Measurements from ENCODE around the gene WDTC1.
"Not testable (repeated sequence)": the region's sequence is repeated elsewhere in the genome, so short reads cannot be mapped to it uniquely, and the experiment has no call there.

Gene WDTC1

DNA sequence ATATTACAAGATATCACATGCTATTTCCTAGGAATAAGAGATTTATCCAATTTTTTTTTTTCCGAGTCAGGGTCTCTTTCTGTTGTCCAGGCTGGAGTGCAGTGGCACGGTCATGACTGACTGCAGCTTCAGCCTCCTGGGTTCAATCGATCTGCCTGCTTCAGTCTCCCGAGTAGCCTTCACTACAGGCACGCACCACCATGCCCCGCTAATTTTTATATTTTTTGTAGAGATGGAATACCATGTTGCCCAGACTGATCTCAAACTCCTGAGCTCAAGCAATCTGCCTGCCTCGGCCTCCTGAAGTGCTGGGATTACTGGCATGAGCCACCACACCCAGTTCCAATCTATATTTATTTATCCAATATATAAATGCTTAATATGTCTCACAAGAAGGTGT lies 18.0 kb upstream of the WDTC1 start:
- in situ Hi-C loops (cut with HindIII; ENCODE audit: low sequenced_read_pairs) = no loop called here
- TF ChIP-seq, protein P1, sequence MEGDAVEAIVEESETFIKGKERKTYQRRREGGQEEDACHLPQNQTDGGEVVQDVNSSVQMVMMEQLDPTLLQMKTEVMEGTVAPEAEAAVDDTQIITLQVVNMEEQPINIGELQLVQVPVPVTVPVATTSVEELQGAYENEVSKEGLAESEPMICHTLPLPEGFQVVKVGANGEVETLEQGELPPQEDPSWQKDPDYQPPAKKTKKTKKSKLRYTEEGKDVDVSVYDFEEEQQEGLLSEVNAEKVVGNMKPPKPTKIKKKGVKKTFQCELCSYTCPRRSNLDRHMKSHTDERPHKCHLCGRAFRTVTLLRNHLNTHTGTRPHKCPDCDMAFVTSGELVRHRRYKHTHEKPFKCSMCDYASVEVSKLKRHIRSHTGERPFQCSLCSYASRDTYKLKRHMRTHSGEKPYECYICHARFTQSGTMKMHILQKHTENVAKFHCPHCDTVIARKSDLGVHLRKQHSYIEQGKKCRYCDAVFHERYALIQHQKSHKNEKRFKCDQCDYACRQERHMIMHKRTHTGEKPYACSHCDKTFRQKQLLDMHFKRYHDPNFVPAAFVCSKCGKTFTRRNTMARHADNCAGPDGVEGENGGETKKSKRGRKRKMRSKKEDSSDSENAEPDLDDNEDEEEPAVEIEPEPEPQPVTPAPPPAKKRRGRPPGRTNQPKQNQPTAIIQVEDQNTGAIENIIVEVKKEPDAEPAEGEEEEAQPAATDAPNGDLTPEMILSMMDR (IDR thresholded peaks at IDR 0.05; ENCODE audit: low read depth, low read length) = no peak
- no peak overlapping the region for H3K4me3 ChIP-seq (ENCODE audit: low read depth, low read length)
- no peak for DNase-seq (ENCODE audit: low read depth, low spot score)

DNA sequence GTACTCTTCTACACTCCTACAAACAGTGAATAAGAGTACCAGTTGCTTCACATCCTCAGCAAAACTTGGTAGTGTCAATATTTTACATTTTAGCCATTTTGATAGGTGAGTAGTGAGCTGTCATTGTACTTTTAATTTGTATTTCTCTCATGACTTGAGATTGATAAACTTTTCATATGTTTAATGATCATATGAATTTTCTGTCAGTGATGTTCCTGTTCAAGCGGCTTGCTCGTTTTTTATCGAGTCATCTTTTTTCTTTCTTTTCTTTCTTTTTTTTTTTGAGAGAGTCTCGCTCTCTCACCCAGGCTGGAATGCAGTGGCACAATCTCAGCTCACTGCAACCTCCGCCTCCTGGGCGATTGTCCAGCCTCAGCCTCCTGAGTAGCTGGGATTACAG lies 17.0 kb upstream of the WDTC1 start:
- DNase-seq (ENCODE audit: low read depth, low spot score) = no peak
- in situ Hi-C loops (cut with HindIII; ENCODE audit: low sequenced_read_pairs) = no loop called here
- TF ChIP-seq, protein P1 (IDR thresholded peaks at IDR 0.05; ENCODE audit: low read depth, low read length) = no peak
- no peak overlapping the region for H3K4me3 ChIP-seq (ENCODE audit: low read depth, low read length)

DNA sequence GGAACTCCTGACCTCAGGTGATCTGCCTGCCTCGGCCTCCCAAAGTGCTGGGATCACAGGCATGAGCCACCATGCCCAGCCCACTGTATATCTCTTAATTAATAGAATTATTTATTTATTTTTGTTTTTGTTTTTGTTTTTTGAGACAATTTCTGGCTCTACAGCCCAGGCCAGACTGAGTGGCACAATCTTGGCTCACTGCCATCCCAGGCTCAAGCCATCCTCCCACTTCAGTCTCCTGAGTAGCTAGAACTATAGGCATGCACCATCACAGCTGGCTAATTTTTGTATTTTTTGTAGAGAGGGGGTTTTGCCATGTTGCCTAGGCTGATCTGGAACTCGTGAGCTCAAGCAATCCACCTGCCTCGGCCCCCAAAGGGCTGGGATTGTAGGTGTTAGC lies 15.7 kb upstream of the WDTC1 start:
- no peak for DNase-seq (ENCODE audit: low read depth, low spot score)
- H3K4me3 ChIP-seq (ENCODE audit: low read depth, low read length) = no peak overlapping the region
- TF ChIP-seq, protein P1 (IDR thresholded peaks at IDR 0.05; ENCODE audit: low read depth, low read length) = no peak
- in situ Hi-C loops (cut with HindIII; ENCODE audit: low sequenced_read_pairs) = no loop called here

DNA sequence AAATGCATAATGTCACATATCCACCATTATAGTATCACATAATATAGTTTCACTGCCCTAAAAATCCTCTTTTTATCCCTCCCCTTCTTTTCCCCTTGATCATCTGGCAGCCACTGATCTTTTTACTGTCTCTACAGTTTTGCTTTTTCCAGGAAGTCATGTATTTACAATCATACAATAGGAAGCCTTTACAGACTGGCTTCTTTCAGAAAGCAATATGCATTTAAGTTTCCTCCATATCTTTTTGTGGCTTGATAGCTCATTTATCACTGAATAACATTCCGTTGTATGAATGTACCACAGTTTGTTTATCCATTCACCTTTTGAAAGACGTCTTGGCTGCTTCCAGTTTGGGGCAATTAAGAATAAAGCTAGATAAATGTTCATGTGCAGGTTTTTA lies 14.3 kb upstream of the WDTC1 start:
- TF ChIP-seq, protein P1 (IDR thresholded peaks at IDR 0.05; ENCODE audit: low read depth, low read length) = no peak
- in situ Hi-C loops (cut with HindIII; ENCODE audit: low sequenced_read_pairs) = no loop called here
- H3K4me3 ChIP-seq (ENCODE audit: low read depth, low read length) = no peak overlapping the region
- DNase-seq (ENCODE audit: low read depth, low spot score) = no peak

DNA sequence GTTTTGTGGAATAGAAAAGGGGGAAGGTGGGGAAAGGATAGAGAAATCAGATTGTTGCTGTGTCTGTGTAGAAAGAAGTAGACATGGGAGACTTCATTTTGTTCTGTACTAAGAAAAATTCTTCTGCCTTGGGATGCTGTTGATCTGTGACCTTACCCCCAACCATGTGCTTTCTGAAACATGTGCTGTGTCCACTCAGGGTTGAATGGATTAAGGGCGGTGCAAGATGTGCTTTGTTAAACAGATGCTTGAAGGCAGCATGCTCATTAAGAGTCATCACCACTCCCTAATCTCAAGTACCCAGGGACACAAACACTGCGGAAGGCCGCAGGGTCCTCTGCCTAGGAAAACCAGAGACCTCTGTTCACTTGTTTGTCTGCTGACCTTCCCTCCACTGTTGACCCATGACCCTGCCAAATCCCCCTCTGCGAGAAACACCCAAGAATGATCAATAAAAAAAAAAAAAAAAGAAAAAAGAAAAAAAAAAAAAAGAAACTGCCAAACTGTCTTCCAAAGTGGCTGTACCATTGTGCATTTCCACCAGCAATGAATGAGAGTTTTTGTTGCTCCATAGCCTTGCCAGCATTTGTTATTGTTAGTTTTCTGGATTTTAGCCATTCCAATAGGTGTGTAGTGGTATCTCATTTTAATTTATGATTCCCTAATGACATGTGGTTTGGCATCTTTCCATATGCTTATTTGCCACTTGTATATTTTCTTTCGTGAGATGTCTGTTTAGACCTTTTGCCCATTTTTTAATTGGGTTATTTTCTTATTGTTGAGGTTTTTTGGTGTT lies 13.5 kb upstream of the WDTC1 start:
- H3K4me3 ChIP-seq (ENCODE audit: low read depth, low read length); in situ Hi-C loops (cut with HindIII; ENCODE audit: low sequenced_read_pairs); DNase-seq (ENCODE audit: low read depth, low spot score): not testable (repeated sequence)

DNA sequence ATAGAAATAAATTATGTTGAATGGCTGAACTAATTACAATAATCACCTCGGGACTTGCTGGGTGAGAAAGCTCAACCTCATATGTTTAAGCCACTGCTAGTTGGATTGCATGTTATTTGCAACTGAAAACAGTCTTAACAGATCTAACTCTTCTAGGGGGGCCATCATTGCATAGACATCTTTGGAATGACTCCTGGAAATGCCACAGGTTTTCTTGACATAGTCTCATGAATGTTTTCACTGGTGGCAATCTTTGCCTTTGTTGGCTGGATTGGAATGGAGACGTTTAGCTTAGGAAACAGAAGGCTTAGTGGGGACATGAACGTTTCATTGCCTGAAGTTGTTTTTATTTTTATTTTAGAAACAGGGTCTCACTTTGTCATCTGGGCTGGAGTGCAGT lies 8.8 kb upstream of the WDTC1 start:
- no peak for DNase-seq (ENCODE audit: low read depth, low spot score)
- in situ Hi-C loops (cut with HindIII; ENCODE audit: low sequenced_read_pairs) = no loop called here
- TF ChIP-seq, protein P1 (IDR thresholded peaks at IDR 0.05; ENCODE audit: low read depth, low read length) = no peak
- no peak overlapping the region for H3K4me3 ChIP-seq (ENCODE audit: low read depth, low read length)

DNA sequence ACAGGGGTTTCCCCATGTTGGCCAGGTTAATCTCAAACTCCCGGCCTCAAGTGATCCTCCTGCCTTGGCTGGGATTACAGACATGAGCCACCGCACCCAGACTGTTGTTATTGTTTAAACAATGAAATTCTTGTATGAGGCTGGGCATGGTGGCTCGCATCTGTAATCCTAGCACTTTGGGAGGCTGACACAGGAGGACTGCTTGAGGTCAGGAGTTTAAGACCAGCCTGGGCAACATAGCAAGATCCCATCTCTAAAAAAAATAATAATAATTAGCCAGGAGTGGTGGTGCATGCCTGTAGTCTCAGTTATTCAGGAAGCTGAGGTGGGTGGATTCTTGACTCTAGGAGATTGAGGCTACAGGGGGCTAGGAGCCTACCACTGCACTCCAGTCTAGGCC lies 6.7 kb upstream of the WDTC1 start:
- in situ Hi-C loops (cut with HindIII; ENCODE audit: low sequenced_read_pairs) = no loop called here
- no peak for DNase-seq (ENCODE audit: low read depth, low spot score)
- TF ChIP-seq, protein P1 (IDR thresholded peaks at IDR 0.05; ENCODE audit: low read depth, low read length) = no peak
- H3K4me3 ChIP-seq (ENCODE audit: low read depth, low read length) = no peak overlapping the region
